Lung (tissue), 12 donors: Measurements from ENCODE around the gene KCNJ10. TPM values are rescaled to one million over a fixed set of nuclear protein-coding genes. Genes with fewer than 3 reads are reported as not detected.

Source experiments
- ATAC-seq: fragments of 200-7000 bp; cut with Tn5 transposase; one replicate; pipeline ENCODE4 v1.9.1; 2020; ENCODE audit warnings: moderate number of reproducible peaks; ENCODE audit not compliant: insufficient read depth, low FRiP score
- DNase-seq, 3 donors: peaks; one replicate each; pipeline ENCODE4 v3.0.0-alpha.2; 2013 to 2017
- H3K27ac ChIP-seq, 2 donors: one replicate each; pipeline ENCODE4 v1.5.1; 2013; ENCODE audit warnings: mild to moderate bottlenecking in 2 of 2, moderate library complexity in 2 of 2, control low read depth in 1 of 2, inconsistent platforms in 1 of 2, low read depth in 1 of 2, low read length in 1 of 2
- H3K27me3 ChIP-seq, 3 donors: one replicate each; pipeline ENCODE4 v1.5.1; 2013; ENCODE audit warnings: low read length in 2 of 3; ENCODE audit not compliant: control insufficient read depth in 3 of 3, insufficient read depth in 3 of 3
- H3K36me3 ChIP-seq, 4 donors: one replicate each; pipeline ENCODE4 v1.5.1; 2013; ENCODE audit warnings: low read length in 4 of 4, mild to moderate bottlenecking in 1 of 4, moderate library complexity in 1 of 4; ENCODE audit not compliant: control insufficient read depth in 4 of 4, insufficient read depth in 4 of 4
- H3K4me1 ChIP-seq, 5 donors: one replicate each; pipeline ENCODE4 v1.5.1; 2013; ENCODE audit warnings: low read length in 5 of 5, mild to moderate bottlenecking in 2 of 5, moderate library complexity in 1 of 5; ENCODE audit not compliant: control insufficient read depth in 5 of 5, insufficient read depth in 5 of 5
- H3K4me3 ChIP-seq: one replicate; pipeline ENCODE4 v1.5.1; 2013; ENCODE audit warnings: mild to moderate bottlenecking, control low read depth, moderate library complexity
- H3K9ac ChIP-seq, 2 donors: one replicate each; pipeline ENCODE4 v1.5.1; 2013; ENCODE audit warnings: low read length in 2 of 2, control low read depth in 1 of 2; ENCODE audit not compliant: insufficient read depth in 1 of 2
- H3K9me3 ChIP-seq, 4 donors: one replicate each; pipeline ENCODE4 v1.5.1; 2013; ENCODE audit warnings: low read length in 3 of 4, mild to moderate bottlenecking in 1 of 4, moderate library complexity in 1 of 4; ENCODE audit not compliant: control insufficient read depth in 4 of 4, insufficient read depth in 3 of 4
- WGBS, 2 donors: extraction: QIAGEN DNeasy Blood & Tissue Kit; methylation state at CpG; one replicate each; pipeline ENCODE4 v1.1.7; 2013; 5-methylcytosine and 5-hydroxymethylcytosine counted together
- polyA plus RNA-seq, 2 donors: library from polyadenylated mRNA; stranded (reverse); fragments of 200-250 nt; gene quantifications; one replicate each; pipeline ENCODE4 v1.2.1, GENCODE V29; 2013
- total RNA-seq, 2 donors: library from RNA; depleted of rRNA in 1 of 2; stranded (reverse); fragments of >200 nt in 1 of 2; gene quantifications; one replicate each; pipeline ENCODE4 v1.2.1, GENCODE V29; 2014 to 2021
- TF ChIP-seq, protein P1 (sequence below): IDR thresholded peaks from 2 replicates; pipeline ENCODE4 v1.5.1; 2012; ENCODE audit warnings: mild to moderate bottlenecking; ENCODE audit errors: control extremely low read depth, extremely low read depth
- donor health status: control.
- donor health status: control.
- donor health status: Bipolar disorder and iron deficiency.
- donor health status: healthy.
- donor health status: DM: yes; HTN: yes; CAD: no.

KCNJ10 gene
- total and polyA plus RNA-seq, 4 donors: 0.02 to 0.37 (median 0.10) TPM

GRCh38 chr1:160091666-160092223, 21.8 kb upstream of the KCNJ10 start:
- Histone ChIP-seq H3K9ac (no peak overlapping the region), H3K36me3 (peaks cover 0 to 46% (median 10%) of the 10 kb centered on the region in 4 donors), H3K27me3 (no peaks in the 10 kb centered on the region), H3K9me3 (no peaks in the 10 kb centered on the region), H3K27ac (no peak overlapping the region), H3K4me3 (no peak overlapping the region), H3K4me1 (peaks cover 0 to 7% (median 4%) of the 10 kb centered on the region in 5 donors)
- DNase-seq: no peak
- 95 to 97% methylated on average over 5 of the region's 5 CpGs for WGBS, 2 donors
- no peak for ATAC-seq
- TF ChIP-seq, protein P1, sequence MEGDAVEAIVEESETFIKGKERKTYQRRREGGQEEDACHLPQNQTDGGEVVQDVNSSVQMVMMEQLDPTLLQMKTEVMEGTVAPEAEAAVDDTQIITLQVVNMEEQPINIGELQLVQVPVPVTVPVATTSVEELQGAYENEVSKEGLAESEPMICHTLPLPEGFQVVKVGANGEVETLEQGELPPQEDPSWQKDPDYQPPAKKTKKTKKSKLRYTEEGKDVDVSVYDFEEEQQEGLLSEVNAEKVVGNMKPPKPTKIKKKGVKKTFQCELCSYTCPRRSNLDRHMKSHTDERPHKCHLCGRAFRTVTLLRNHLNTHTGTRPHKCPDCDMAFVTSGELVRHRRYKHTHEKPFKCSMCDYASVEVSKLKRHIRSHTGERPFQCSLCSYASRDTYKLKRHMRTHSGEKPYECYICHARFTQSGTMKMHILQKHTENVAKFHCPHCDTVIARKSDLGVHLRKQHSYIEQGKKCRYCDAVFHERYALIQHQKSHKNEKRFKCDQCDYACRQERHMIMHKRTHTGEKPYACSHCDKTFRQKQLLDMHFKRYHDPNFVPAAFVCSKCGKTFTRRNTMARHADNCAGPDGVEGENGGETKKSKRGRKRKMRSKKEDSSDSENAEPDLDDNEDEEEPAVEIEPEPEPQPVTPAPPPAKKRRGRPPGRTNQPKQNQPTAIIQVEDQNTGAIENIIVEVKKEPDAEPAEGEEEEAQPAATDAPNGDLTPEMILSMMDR: no peak

GRCh38 chr1:160090760-160091159, 20.8 kb upstream of the KCNJ10 start:
- WGBS, 2 donors: 91 to 100% methylated on average over 4 of the region's 4 CpGs
- no peak overlapping the region for H3K4me3 ChIP-seq
- H3K36me3 ChIP-seq: peaks cover 0 to 46% (median 10%) of the 10 kb centered on the region in 4 donors
- no peak for ATAC-seq
- no peaks in the 10 kb centered on the region for H3K9me3 ChIP-seq
- H3K9ac ChIP-seq: no peak overlapping the region
- peaks cover 0 to 2% (median 0%) of the 10 kb centered on the region in 5 donors for H3K4me1 ChIP-seq
- no peak for DNase-seq
- no peak overlapping the region for H3K27ac ChIP-seq
- H3K27me3 ChIP-seq: no peaks in the 10 kb centered on the region
- TF ChIP-seq, protein P1: no peak

- TF ChIP-seq, protein P1: no peak
- Histone ChIP-seq H3K4me1 (no peaks in the 10 kb centered on the region), H3K9me3 (no peaks in the 10 kb centered on the region), H3K27me3 (no peaks in the 10 kb centered on the region), H3K36me3 (peaks cover 0 to 45% (median 10%) of the 10 kb centered on the region in 4 donors), H3K9ac (no peak overlapping the region), H3K27ac (no peak overlapping the region), H3K4me3 (no peak overlapping the region)
- ATAC-seq (no peak), DNase-seq (no peak)
- 90 to 95% methylated on average over 3 of the region's 3 CpGs for whole genome bisulfite sequencing, 2 donors
Observed at GRCh38 chr1:160089883-160090282, 19.9 kb upstream of the KCNJ10 start.

GRCh38 chr1:160087118-160087662, 17.2 kb upstream of the KCNJ10 start:
- DNase-seq: no peak
- no peaks in the 10 kb centered on the region for H3K9me3 ChIP-seq
- 88 to 95% methylated on average over 12 of the region's 12 CpGs for WGBS, 2 donors
- H3K4me3 ChIP-seq: no peak overlapping the region
- H3K9ac ChIP-seq: no peak overlapping the region
- peaks cover 0 to 23% (median 4%) of the 10 kb centered on the region in 4 donors for H3K36me3 ChIP-seq
- TF ChIP-seq, protein P1: no peak
- no peak overlapping the region for H3K27ac ChIP-seq
- peaks cover 0 to 6% (median 0%) of the 10 kb centered on the region in 5 donors for H3K4me1 ChIP-seq
- H3K27me3 ChIP-seq: peaks cover 0 to 20% (median 16%) of the 10 kb centered on the region in 3 donors
- ATAC-seq: no peak
